NAMALWA (cell line): Measurements from ENCODE around the gene GPNMB.

ENCODE experiments used
- DNase-seq: peaks from one replicate; pipeline ENCODE4 v3.0.0-alpha.2; 2015; ENCODE audit warnings: low spot score

Gene GPNMB

DNA sequence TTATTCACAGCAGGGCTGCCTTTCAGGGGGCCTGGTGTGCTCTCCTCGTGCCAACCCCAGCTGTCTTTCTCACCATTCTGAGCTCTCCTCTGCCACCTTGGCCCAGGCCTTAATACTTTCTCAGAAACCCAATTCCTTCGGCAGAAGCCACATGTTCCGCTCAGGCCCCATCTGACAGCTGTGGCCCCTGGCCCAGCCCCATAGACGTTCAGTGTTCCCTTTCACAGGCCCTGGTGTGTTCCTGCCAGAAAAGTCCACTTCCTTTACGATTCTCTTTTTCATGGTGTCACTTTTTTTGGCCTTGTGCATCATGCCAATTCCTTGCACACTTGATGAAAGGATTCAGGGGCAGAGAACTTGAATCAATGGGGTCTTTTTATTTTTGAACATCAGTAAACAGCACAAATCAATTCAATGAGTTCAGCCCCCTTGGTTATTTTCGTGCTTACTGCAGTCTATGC is 15.9 kb upstream of the GPNMB start:
- no peak for DNase-seq

DNA sequence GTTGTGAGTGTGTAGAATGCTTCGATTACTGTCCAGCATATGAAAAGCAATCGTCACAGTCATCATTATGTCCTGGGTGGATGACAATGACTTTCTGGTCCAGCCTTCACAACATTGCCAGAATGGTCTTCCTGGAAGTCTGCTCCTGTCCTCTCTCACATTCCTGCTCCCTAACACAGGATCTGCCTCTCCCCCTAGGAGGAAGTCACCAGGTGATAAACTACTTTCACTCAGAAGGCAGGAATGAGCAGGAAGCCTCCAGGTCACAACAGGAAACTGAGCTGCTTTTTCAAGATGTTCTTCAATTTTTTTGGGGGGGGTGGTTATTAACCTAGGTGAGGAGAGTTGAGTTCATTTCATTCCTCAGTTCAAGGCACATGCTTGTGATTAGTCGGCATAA is 13.6 kb upstream of the GPNMB start:
- no peak for DNase-seq

DNA sequence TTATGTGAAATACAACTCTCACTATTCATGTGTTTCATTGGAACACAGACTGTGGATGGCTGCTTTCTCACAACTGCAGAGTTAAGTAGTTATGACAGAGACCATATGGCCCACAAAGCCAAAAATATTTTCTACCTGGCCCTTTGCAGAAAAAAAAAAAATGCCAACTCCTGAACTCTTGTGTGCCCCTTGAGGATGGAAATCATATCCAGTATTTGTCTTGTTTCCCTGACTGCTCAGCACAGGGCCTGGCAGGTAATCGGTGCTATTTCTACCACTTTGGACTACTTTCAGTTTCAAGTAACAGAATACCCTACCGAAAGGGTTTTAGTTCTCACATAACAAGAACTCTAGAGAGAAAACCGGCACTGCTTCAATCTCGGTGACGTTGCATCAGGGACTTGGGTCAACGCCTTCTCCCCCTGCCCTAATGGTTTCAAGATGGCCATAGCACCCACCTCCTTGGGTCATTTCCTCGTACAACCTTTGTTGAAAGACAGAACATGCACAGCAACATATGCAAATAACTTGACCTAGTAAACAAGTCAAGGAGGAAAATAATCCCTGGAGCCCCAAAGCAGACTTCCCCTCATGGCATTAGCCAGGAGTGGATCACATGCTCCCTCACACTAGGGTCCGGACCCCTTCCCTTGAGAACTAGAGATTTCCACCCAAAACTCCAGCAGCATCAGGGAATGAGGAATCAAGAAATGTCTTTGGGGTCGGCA is 11.8 kb upstream of the GPNMB start:
- peak; percentile 27 for DNase-seq

DNA sequence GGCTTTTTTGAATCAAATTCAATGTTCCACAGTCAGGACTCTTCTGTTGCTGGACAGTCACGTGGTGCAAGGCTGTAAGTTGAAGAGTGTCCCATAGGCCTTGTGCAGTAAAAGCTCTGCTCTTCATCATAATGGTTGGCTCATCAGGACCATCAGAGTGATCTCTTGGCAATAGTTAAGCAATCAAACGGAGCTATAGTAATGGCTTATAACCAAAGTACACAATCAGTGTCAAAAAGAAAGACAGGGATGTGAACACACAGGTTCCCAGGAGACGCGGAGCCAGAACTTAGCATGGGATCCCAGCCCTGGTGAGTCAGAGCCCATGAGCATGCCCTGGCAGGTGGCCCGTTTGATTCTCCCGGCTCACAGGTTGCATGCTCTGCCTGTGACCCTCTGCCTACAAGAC is 10.8 kb upstream of the GPNMB start:
- DNase-seq: no peak

DNA sequence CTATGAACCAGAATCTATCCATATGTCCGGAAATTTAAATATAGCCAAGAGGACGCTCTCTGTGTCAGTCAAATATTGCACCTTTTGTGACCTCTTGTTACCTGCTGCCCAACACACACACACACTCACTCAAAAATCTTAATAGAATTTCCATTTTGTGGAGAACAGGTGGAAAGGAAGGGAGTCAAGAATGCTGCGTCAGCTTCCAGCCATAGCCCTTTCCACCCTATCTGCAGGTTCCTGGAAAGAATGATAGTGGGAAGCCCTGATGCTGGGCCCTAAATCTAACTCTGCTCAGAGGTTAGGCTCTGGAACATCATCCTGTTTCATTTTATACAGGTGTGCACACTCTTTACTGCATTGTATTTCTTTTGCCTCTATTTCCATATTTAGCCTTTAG is 9.6 kb upstream of the GPNMB start:
- DNase-seq: no peak

DNA sequence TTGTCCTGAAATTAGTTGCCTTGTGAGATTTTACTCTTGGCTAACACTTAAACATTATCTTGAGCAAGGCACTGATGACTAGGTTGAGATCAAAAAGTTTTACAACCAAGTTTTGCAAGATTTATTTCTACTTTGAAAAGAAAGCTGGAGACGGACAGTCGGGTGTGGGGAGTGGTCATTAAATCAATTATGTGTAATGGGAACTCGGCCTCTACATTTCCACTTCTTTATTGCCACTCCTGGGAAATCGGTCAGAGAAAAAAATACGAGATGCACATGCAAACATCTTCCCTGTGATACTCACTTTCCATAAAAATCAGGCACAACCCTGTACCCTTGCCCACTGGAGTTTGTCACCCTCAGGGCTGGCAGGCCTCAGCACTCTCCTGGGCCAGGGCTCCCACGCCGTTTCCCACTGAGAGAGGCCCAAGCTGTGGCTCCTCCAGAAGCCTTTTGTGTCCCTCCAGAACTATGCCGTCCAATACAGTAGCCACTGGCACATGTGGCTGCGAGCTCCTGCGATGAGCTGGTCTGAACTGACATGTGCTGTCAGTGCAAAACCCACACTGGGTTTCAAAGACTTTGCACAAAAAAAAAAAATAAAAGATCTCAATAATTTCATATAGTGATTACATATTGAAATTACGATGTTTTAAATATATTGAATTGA is 7.5 kb upstream of the GPNMB start:
- no peak for DNase-seq

DNA sequence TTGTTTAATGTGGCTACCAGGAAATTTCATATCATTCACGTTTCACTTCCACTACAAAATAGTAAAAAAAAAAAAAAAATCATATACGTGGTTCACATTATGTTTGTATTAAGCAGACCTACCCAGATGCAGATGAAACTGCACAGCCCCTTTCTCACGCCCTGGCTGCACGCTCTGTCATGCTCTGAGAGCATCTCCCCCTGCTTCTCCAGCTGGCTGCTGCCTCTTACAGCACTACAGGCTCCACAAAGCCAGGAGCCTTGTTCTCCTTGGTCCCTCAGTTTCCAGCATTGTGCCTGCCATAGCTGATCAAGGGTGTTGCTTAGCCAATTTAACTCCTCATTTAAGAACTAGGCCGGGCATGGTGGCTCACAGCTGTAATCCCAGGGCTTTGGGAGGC is 6.9 kb upstream of the GPNMB start:
- no peak for DNase-seq

DNA sequence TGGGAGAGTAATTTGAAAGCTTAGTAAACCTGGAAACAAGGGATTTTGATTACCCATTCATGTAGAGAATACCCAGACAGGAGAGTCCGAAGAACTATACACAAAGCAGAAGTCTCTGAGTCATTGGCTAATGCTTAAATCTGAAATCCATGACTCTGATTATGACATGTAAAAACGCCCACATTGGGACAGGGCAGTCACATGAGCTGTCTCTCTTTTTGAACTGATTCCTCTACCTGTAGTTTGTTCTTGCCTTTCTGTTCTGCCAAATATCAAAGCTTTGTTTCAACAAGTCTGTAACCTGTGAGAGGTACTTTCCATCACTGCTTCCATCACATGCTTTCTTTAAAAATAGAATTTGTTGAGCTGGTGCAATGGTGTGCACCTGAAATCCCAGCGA is 4.3 kb upstream of the GPNMB start:
- no peak for DNase-seq

DNA sequence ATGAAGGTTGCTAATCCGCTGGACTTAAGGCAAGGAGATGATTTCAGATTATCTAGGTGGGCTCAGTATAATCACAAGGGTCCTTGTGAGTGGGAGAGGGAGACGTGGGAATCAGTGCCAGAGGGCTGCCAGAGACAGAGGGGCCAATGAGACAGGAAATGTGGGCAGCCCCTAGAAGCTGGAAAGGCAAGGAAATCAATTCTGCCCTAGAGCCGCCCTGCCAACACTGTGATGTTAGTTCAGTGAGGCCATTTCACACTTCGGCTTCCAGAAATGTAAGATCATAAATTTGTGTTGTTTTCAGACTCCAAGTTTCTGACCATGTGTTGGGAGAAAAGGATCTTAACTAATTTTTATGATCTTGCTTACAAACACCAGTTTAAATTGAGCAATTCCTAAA is 3.6 kb upstream of the GPNMB start:
- DNase-seq: no peak

DNA sequence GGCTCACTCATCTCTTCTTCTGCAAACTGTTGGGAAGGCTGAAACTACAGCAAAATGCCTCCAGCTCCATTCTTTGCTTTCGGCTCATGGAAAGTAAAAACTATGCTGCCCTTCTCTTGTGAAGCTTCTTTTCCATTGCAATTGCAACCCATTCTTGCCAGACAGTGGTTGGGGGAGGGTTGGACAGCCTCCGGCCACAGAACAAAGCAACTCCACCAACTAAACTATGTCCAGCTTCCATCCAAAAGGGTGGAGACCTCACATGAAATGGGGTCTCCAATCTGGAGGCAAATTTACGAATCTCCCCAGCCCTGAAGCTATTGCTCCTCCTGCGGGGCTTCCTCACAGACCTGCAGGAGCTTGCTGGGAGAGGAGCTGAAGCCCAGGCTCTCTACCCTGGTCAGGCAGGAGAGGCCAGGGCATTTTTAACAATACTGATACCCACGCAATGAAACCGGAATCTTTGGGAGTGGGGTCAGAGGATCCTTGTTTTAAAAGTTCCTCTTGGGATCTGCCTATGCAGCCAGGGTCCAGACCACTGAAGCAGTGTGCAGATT is 549 bp downstream of the GPNMB start:
- no peak for DNase-seq

DNA sequence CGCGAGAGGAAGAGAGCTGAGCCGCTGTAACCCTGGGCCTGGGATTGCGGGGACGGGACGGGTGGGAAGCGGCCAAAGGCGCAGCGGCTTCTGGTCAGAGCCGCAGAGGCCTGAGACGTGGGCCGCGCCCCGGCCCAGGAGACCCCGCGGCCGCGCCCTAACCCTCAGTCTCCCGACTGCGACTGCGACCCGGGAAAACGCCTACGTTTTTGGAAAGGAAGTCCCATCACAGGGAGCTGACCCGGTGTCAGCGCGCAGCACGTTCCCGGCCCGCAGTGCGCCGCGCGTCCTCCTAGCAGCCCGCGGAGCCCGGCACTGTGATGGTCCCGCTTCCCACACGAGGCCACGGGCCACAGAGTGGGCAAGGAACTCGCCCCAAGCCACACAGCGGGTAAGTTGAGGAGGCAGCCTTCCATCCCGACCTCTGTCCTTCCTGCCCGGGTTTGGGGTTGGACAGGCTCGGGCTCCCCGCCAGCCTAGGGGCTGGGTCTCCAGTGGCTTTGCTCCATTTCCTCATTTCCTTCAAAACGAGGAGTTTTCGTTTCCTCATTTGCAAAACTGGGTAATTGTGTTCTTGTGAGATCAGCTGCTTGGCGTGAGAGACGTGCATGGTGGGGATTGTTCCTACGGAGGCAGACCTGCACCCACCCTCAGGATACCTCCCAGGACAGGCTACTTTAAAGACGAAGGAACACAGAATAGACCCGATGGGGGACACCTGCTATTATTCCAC is 1.2 kb downstream of the GPNMB start:
- no peak for DNase-seq

DNA sequence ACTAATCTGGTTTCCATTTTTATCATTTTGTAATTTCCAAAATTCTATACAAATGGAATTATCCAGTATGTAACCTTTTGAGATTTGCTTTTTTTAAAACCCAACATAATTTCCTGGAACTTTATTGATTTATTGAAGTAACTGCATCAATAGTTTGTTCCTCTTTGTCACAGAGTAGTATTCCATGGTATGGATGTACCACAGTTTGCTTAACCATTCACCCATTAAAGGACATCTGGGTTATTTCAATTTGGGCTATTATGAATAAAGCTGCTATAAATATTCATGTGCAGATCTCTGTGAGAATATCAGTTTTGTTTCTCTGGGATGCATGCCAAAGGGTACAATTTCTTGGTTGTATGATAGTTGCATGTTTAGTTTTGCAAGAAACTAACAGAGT is 2.9 kb downstream of the GPNMB start:
- DNase-seq: no peak

DNA sequence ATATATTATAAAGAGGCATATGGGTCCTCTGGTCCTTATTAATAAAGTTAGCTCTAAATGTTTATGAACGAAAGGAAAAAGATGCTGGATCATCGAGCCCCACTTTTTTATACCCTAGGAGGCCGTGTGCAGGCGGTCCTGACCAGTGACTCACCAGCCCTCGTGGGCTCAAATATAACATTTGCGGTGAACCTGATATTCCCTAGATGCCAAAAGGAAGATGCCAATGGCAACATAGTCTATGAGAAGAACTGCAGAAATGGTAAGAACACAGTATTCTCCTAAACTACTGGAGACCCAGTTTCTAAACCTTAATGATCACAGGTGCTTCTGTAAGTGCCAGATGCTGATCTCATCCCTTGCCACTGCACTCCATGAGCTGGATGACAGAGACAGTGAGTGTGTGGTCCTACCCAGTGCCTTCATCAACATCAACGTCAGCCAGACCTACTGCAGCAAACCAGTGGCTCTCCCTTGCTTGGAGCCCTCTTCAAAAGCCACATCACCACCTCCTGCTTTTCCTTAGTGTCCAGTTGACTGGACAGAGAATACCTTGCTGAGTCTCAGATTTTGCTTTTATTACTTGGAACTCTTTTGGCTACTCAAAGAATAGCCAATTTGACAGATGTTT is 7.6 kb downstream of the GPNMB start:
- no peak for DNase-seq

DNA sequence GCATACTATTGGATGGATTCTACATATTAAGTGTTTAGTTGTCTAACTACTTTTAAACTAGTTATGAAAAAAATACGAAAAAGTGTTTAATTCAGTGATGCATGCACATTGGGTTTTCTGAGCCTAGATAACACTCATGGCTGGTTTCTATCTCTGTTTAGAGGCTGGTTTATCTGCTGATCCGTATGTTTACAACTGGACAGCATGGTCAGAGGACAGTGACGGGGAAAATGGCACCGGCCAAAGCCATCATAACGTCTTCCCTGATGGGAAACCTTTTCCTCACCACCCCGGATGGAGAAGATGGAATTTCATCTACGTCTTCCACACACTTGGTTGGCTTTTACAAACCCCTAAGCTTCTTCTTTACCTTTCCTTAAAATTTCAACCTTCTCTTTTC is 10.2 kb downstream of the GPNMB start:
- DNase-seq: no peak

DNA sequence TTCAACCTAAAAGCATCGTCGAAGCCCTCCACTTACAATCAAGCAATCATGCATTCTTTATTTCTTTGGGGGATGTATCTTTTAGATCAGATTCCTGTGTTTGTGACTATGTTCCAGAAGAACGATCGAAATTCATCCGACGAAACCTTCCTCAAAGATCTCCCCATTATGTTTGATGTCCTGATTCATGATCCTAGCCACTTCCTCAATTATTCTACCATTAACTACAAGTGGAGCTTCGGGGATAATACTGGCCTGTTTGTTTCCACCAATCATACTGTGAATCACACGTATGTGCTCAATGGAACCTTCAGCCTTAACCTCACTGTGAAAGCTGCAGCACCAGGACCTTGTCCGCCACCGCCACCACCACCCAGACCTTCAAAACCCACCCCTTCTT is 13.8 kb downstream of the GPNMB start:
- no peak for DNase-seq

DNA sequence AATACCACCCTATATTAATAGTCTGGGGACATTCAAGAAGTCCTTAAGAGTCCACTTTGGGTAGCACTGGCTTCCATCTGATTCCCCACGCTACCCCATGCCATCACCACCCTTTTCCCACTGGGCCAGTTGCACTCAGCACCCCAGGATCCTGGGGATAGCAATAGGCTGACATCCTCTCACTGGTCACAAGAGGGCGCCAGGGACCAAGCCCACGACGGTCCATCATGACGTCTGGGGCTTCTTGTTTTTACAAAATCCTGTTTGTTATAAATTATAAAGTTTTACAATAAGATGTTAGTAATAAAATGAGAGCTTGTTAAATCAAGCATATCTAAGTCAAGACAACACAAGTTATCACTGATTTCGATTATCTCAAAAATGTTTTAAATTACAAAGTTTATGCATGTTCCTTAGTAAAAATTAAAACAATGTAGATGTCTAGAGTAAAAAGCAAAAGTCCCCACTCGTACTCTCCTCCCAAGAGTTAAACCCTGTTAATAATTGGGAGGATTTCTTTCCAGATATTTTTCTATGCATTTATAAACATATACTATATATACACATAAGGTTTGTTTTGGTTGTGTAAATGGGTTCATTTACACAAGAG is 15.4 kb downstream of the GPNMB start:
- peak; percentile 90 for DNase-seq

DNA sequence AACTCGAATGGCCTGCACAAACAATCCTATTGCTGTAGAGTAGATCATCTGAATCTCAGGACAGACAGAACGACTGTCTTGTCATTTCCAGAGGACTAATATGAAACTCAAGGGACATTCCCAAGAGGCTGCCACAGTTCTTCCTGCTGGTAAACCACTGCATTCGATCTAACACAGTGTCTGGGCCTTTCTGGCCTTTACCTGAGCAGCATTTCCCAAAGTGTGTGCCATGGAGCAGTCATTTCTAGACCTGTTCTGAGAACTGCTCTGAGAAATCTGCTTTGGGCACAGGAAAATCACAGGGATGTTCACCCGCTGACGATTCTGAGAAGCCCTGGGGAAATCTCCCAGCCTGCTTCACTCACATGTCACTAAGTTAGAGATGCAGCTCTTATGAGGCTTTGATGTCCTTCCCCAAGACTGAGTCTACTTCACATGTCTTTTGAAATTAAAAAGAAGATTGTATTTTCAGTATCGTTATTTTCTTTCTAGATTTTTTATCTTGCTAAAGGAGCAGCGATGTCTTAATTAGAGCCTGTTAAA is 18.4 kb downstream of the GPNMB start:
- no peak for DNase-seq

DNA sequence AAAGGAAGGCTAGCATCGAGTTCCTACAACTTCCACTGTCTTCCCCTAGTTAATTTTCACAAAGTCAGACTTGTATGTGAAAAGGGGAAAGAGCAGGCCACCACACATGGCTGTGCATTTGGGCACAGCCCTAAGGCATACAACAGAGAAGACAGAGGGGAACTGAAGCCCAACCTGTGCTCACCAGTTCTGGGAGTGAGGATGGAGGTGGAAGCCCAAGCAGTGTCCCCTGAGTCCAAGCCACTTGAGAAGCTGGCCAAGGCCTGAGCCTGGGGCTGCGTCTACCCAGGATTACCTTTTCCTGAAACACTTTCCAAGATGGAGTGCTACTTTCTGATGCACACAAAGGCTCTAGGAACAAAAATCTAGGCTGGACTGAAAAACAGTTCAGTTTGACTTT is 20.3 kb downstream of the GPNMB start:
- DNase-seq: no peak

DNA sequence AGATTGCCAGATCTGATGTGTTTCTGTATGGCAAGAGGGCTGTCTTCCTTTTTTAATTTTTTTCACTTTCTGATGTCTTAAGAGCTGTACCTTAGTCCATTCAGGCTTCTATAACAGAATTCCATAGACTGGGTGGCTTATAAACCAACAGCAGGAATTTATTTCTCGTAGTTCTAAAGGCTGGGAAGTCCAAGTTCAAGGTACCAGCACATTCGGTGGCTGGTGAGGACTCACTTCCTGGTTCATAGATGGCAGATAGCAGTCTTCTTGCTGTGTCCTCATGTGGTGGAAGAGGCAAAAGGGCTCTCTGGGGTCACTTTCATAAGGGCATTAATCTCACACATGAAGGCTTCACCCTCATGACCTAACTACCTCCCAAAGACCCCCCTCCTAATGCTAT is 20.8 kb downstream of the GPNMB start:
- no peak for DNase-seq

DNA sequence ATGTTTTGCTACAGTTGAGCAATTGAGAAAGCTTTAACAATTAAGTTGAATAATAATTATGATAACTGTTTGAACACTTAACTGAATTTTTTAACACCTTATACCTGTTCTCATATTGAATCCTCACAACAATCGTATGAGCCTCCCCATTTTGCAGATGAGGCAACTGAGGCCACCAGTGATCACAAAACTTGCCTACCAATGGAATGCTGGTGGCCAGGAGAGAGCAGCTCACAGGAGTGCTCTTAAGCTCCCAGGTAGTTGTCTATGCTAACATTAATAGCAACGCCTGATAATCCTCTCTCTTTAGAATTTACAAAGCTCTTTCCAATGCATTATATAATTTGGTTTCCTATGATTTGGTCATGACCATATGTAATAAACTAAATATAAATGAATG is 21.6 kb downstream of the GPNMB start:
- DNase-seq: no peak

DNA sequence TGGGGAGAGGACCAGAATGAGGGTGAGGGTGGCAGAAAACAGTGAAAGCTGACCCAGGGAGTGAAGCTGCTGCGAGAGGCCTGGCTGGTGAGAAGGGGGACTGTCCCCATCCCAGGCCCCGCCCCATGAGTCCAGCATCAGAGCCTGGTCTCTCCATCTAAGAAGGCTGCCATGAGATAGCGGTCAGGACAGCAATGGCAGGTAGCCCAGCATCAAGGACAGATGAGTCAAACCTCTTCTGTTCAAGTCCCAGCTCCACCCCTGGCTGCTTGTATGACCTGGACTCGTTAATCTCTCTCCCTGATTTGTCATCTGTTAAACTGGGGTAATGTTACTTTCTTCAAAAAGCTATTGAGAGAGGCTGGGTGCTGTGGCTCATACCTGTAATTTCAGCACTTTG is 22.2 kb downstream of the GPNMB start:
- no peak for DNase-seq

DNA sequence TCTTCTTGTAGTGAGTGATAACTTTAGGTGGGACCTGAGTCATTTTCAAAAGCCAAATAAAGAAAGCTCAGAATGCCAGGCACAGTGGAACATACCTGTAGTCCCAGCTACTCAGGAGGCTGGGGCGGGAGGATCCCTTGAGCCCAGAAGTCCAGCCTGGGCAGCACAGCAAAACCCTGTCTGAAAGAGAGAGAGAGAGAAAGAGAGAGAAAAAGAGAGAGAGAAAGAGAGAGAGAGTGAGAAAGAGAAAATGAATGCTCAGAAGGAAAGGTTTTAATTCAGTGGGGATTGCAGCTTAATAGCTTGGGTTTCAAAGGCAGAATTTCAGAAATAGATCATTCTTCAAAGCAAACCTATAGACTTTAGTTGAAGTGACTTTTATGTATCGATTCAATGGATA is 25.7 kb downstream of the GPNMB start:
- no peak for DNase-seq
